ENCODE data around the gene UNC79. TPM values are rescaled to one million over a fixed set of nuclear protein-coding genes. Genes with fewer than 3 reads are reported as not detected.

UNC79 gene
- total RNA-seq, 1 donor from 2014 or later: 0.08 TPM

DNA sequence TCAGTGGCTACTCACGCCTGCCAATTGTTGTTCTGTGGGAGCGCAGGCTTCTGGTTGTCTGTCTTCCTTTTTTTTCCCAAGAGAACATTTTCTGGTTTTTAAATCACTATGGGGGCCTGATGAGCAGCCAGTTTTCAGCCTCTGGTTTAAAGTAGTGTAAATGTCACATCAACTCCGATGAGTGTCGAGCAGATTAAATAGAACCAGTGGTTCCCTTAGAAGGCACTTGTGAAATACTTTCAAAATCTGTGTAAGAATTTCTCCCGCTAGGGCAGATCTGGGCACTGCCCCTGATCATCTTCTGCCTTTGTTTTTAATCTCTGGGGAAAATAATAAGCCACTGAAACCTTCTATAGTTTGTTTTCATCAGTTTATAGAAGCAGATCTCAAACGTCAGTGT is 227.1 kb downstream of the UNC79 start:
- H3K27ac Mint-ChIP-seq (ENCODE audit: unreplicated experiment): no peak overlapping the region
- DNase-seq (ENCODE audit: extremely low spot score, unreplicated experiment): no peak
- no peaks in the 10 kb centered on the region for H3K4me1 Mint-ChIP-seq (ENCODE audit: unreplicated experiment)
- no peaks in the 10 kb centered on the region for H3K27me3 Mint-ChIP-seq (ENCODE audit: unreplicated experiment)
- TF ChIP-seq, protein P1, sequence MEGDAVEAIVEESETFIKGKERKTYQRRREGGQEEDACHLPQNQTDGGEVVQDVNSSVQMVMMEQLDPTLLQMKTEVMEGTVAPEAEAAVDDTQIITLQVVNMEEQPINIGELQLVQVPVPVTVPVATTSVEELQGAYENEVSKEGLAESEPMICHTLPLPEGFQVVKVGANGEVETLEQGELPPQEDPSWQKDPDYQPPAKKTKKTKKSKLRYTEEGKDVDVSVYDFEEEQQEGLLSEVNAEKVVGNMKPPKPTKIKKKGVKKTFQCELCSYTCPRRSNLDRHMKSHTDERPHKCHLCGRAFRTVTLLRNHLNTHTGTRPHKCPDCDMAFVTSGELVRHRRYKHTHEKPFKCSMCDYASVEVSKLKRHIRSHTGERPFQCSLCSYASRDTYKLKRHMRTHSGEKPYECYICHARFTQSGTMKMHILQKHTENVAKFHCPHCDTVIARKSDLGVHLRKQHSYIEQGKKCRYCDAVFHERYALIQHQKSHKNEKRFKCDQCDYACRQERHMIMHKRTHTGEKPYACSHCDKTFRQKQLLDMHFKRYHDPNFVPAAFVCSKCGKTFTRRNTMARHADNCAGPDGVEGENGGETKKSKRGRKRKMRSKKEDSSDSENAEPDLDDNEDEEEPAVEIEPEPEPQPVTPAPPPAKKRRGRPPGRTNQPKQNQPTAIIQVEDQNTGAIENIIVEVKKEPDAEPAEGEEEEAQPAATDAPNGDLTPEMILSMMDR (IDR thresholded peaks at IDR 0.05): no peak
- no peaks in the 10 kb centered on the region for H3K9me3 Mint-ChIP-seq (ENCODE audit: unreplicated experiment)
- H3K4me3 Mint-ChIP-seq (ENCODE audit: unreplicated experiment): no peak overlapping the region
- H3K36me3 Mint-ChIP-seq (ENCODE audit: unreplicated experiment): no peaks in the 10 kb centered on the region

DNA sequence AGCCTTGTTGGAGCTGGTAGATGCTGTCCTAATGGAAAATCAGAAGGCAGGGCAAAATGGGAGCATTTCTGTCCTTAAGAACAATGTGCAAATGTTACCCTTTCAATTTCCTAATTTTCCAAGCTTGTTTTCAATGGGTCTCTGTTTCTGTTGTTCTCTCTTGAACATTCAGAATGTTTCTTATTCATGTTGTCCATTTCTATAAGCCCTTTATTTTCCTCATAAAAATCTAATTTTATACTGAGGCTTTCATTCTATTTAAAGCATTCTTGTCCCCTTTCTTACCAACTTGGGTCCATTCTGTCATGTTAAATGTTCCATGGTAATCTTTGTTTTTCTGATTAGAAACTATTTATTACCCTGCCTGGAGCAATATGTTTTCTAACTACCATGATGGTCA is 232.6 kb downstream of the UNC79 start:
- H3K9me3 Mint-ChIP-seq (ENCODE audit: unreplicated experiment): peaks cover 38% of the 10 kb centered on the region
- H3K36me3 Mint-ChIP-seq (ENCODE audit: unreplicated experiment): no peaks in the 10 kb centered on the region
- H3K4me1 Mint-ChIP-seq (ENCODE audit: unreplicated experiment): no peaks in the 10 kb centered on the region
- DNase-seq (ENCODE audit: extremely low spot score, unreplicated experiment): no peak
- no peak overlapping the region for H3K4me3 Mint-ChIP-seq (ENCODE audit: unreplicated experiment)
- TF ChIP-seq, protein P1 (IDR thresholded peaks at IDR 0.05): no peak
- H3K27me3 Mint-ChIP-seq (ENCODE audit: unreplicated experiment): no peaks in the 10 kb centered on the region
- H3K27ac Mint-ChIP-seq (ENCODE audit: unreplicated experiment): no peak overlapping the region

DNA sequence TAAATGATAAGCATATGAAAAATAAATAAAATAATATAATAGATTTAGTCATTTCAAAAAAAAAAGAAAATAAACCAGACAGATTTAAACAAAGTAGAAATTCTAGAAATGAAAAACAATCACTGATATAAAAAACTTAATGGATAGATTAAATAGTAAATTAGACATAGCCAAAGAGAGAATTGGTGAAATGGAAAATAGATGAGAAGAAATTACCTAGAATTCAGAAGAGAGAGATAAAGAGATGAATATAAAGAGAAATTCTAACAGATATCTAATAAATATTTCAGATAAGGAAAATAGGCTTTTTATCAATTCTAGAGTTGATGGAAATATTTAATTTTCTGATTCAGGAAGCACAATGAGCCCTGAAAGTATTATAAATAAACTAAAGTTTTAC is 234.4 kb downstream of the UNC79 start:
- Mint-ChIP-seq H3K27ac (ENCODE audit: unreplicated experiment) (no peak overlapping the region), H3K9me3 (ENCODE audit: unreplicated experiment) (peaks cover 38% of the 10 kb centered on the region), H3K4me3 (ENCODE audit: unreplicated experiment) (no peak overlapping the region), H3K27me3 (ENCODE audit: unreplicated experiment) (no peaks in the 10 kb centered on the region), H3K36me3 (ENCODE audit: unreplicated experiment) (no peaks in the 10 kb centered on the region), H3K4me1 (ENCODE audit: unreplicated experiment) (no peaks in the 10 kb centered on the region)
- TF ChIP-seq, protein P1 (IDR thresholded peaks at IDR 0.05): no peak
- DNase-seq (ENCODE audit: extremely low spot score, unreplicated experiment): no peak

DNA sequence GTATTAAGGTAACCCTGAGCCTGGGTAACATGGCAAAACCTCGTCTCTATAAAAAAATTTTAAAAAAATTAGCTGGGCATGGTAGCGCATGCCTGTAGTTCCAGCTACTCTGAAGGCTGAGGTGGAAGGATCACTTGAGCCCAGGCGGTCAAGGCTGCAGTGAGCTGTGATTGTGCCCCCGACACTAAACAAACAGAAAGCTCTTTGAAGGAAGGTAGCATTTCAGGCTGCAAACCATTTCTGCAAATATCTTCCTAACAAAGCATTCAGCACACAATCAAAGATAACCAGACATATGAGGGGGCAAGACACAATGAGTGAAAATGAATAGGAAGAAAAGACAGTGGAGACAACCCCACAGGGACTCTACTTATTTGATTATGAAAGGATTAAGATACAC is 238.9 kb downstream of the UNC79 start:
- Mint-ChIP-seq H3K9me3 (ENCODE audit: unreplicated experiment) (peaks cover 28% of the 10 kb centered on the region), H3K27ac (ENCODE audit: unreplicated experiment) (no peak overlapping the region), H3K4me1 (ENCODE audit: unreplicated experiment) (no peaks in the 10 kb centered on the region), H3K4me3 (ENCODE audit: unreplicated experiment) (no peak overlapping the region), H3K27me3 (ENCODE audit: unreplicated experiment) (no peaks in the 10 kb centered on the region), H3K36me3 (ENCODE audit: unreplicated experiment) (no peaks in the 10 kb centered on the region)
- TF ChIP-seq, protein P1 (IDR thresholded peaks at IDR 0.05): no peak
- no peak for DNase-seq (ENCODE audit: extremely low spot score, unreplicated experiment)

DNA sequence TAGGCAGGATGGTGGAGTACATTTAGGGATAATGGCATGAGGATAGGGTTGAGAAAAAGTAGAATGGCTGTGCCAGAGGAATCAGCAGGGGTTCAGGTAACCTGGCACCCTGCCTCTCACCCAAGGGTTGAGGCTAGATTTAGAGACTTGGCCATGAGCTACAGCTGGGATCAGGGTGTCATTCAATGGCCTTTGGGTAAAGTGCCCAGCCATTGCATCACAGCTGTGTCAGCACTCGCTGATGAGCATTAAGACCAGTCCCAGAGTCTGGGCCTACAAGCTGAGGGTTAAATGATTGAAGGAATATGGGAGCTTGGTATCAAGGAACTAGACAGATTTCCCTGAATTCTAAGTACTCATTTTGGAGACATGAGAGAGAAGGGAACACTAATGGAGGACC is 243.6 kb downstream of the UNC79 start:
- no peaks in the 10 kb centered on the region for H3K4me1 Mint-ChIP-seq (ENCODE audit: unreplicated experiment)
- no peak overlapping the region for H3K4me3 Mint-ChIP-seq (ENCODE audit: unreplicated experiment)
- DNase-seq (ENCODE audit: extremely low spot score, unreplicated experiment): no peak
- no peaks in the 10 kb centered on the region for H3K9me3 Mint-ChIP-seq (ENCODE audit: unreplicated experiment)
- no peaks in the 10 kb centered on the region for H3K27me3 Mint-ChIP-seq (ENCODE audit: unreplicated experiment)
- no peak overlapping the region for H3K27ac Mint-ChIP-seq (ENCODE audit: unreplicated experiment)
- TF ChIP-seq, protein P1 (IDR thresholded peaks at IDR 0.05): no peak
- no peaks in the 10 kb centered on the region for H3K36me3 Mint-ChIP-seq (ENCODE audit: unreplicated experiment)

Data from osteocyte (in vitro differentiated cells).